Activated CD4-positive, alpha-beta T cell treated with anti-CD3 and anti-CD28 coated beads, Interleukin-2, amount 50 U/mL, for 48 hours (primary cell): Measurements from ENCODE around the gene AGAP2.
"Not testable (repeated sequence)": the region's sequence is repeated elsewhere in the genome, so short reads cannot be mapped to it uniquely, and the experiment has no call there.

Source experiments
- DNase-seq, 2 experiments: peaks; one replicate each; pipeline ENCODE4 v3.0.0-alpha.2; 2020

Gene AGAP2

GRCh38 chr12:57692500-57692899, 46.0 kb downstream of the AGAP2 start:
- no peak for DNase-seq

DNA sequence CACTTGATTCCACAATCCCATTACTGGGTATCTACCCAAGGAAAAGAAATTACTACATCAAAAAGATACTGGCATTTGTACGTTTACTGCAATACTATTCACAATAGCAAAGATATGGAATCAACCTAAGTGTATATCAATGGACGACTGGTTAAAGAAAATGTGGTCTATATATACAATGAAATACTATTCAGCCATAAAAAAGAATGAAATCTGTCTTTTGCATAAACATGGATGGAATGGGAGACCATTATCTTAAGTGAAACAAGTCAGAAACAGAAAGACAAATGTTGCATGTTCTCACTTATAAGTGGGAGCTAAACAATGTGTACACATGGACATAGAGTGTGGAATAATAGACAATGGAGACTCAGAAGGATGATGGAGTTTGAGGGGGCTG, 49.6 kb downstream of the AGAP2 start:
- no peak for DNase-seq

GRCh38 chr12:57687862-57688261, 50.7 kb downstream of the AGAP2 start:
- no peak for DNase-seq

GRCh38 chr12:57679697-57680096, 58.8 kb downstream of the AGAP2 start:
- DNase-seq, result no peak

DNA sequence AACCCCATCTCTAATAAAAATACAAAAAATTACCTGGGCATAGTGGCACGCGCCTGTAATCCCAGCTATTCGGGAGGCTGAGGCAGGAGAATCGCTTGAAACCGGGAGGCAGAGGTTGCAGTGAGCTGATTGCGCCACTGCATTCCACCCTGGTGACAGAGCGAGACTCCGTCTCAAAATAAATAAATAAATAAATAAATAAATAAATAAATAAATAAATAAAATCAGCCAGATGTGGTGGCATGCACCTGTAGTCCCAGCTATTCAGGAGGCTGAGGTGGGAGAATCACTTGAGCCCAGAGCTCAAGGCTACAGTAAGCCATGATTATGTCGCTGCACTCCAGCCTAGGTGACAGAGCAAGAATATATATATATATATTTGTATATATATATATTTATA, 60.6 kb downstream of the AGAP2 start:
- not testable (repeated sequence) for DNase-seq

DNA sequence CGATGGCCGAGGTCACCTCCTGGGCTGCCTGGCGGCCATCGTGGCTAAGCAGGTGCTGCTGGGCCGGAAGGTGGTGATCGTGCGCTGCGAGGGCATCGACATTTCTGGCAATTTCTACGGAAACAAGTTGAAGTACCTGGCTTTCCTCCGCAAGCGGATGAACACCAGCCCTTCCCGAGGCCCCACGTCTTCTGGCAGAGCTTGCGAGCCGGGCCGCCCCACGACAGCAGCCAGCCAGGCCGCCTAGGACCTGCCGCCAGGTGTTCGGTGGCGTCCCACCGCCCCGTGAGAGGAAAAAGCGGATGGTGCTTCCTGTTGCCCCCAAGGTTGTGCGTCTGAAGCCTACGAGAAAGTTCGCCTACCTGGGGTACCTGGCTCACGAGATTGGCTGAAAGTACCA, 63.9 kb downstream of the AGAP2 start:
- no peak for DNase-seq
